Ovary (tissue), 9 donors: ENCODE measurements around the gene GADD45GIP1. TPM values are rescaled to one million over a fixed set of nuclear protein-coding genes. Genes with fewer than 3 reads are reported as not detected.

Source experiments
- DNase-seq, 5 donors: peaks; one replicate each; pipeline ENCODE4 v3.0.0-alpha.2; 2019 to 2020
- H3K27ac ChIP-seq, 2 donors: fragments of 200-600 bp; one replicate each; pipeline versions ENCODE4 v1.5.1 to v1.8.0; 2019 to 2022
- H3K27me3 ChIP-seq: fragments of 200-600 bp; one replicate; pipeline ENCODE4 v1.8.0; 2022
- H3K36me3 ChIP-seq: fragments of 200-600 bp; sonication (generic); one replicate; pipeline ENCODE4 v1.5.1; 2019
- H3K4me1 ChIP-seq: one replicate; pipeline ENCODE4 v1.8.1; 2013; ENCODE audit warnings: mild to moderate bottlenecking, moderate library complexity; ENCODE audit not compliant: insufficient read depth
- H3K4me3 ChIP-seq: fragments of 200-600 bp; sonication (generic); one replicate; pipeline ENCODE4 v1.5.1; 2017
- H3K9me3 ChIP-seq, 2 donors: fragments of 200-600 bp in 1 of 2; sonication (generic) in 1 of 2; one replicate each; pipeline versions ENCODE4 v1.5.1 to v1.8.1; 2013 to 2019; ENCODE audit warnings: mild to moderate bottlenecking in 1 of 2, moderate library complexity in 1 of 2
- EP300 ChIP-seq: sonication (generic); formaldehyde crosslinking; IDR thresholded peaks from one replicate; pipeline ENCODE4 v1.6.1; 2017; ENCODE audit warnings: antibody characterized with exemption
- POLR2A ChIP-seq: fragments of 450-650 bp; IDR thresholded peaks from one replicate; pipeline ENCODE4 v1.6.1; 2017; ENCODE audit warnings: antibody characterized with exemption, mild to moderate bottlenecking, moderate library complexity
- WGBS, 3 donors: extraction: QIAGEN DNeasy Blood & Tissue Kit in 1 of 3; methylation state at CpG; one replicate each; pipeline versions ENCODE4 v1.1.5 to v1.1.7; 2013 to 2017; 5-methylcytosine and 5-hydroxymethylcytosine counted together
- intact Hi-C, 4 donors: fragments of 100-400 bp; cut with DNase I; formaldehyde crosslinking; loops; one replicate each; pipeline versions ENCODE4 v1.11.0 to v1.15.1; 2022 to 2023
- polyA plus RNA-seq, 2 donors: library from polyadenylated mRNA; stranded (reverse); fragments of 200-250 nt in 1 of 2; fragments of 350-450 nt in 1 of 2; fragmentation: Illumina TruSeq in 1 of 2; extraction: RNeasy Lipid Tissue Mini Kit (QIAGEN cat#74804) in 1 of 2; gene quantifications; one replicate each; pipeline ENCODE4 v1.2.3, GENCODE V29; 2013 to 2014
- total RNA-seq, 7 donors: library from RNA; depleted of rRNA in 2 of 7; stranded (reverse); fragments of >200 nt in 2 of 7; fragmentation: NEBNext Ultra II Directional in 3 of 7; extraction: Animal tissue kit (Norgen Biotek cat#: 25700) in 3 of 7; gene quantifications; one replicate each; pipeline versions ENCODE4 v1.1.0 to v1.2.4, GENCODE V29; 2016 to 2023
- TF ChIP-seq, protein P1 (sequence below), 3 donors: fragments of 450-650 bp in 2 of 3; fragments of 200-600 bp in 1 of 3; IDR thresholded peaks; one replicate each; pipeline versions ENCODE4 v1.5.1 to v1.8.0; 2016 to 2022; ENCODE audit warnings: antibody characterized with exemption in 3 of 3, mild to moderate bottlenecking in 1 of 3
- donor health status: DM: no; HTN: no; CAD: no; lungs with moderate emphysema.
- donor health status: DM: no; HTN: no; CAD: no.
- donor health status: Bipolar disorder and iron deficiency.
- donor health status: DM: yes; HTN: yes; CAD: no.
- donor health status: DM: no; HTN: no; CAD: no.
- donor health status: DM: yes; HTN: yes; CAD: no.

GADD45GIP1 gene
- total and polyA plus RNA-seq, 9 donors: 1.8 to 57.7 (median 19.1) TPM

DNA sequence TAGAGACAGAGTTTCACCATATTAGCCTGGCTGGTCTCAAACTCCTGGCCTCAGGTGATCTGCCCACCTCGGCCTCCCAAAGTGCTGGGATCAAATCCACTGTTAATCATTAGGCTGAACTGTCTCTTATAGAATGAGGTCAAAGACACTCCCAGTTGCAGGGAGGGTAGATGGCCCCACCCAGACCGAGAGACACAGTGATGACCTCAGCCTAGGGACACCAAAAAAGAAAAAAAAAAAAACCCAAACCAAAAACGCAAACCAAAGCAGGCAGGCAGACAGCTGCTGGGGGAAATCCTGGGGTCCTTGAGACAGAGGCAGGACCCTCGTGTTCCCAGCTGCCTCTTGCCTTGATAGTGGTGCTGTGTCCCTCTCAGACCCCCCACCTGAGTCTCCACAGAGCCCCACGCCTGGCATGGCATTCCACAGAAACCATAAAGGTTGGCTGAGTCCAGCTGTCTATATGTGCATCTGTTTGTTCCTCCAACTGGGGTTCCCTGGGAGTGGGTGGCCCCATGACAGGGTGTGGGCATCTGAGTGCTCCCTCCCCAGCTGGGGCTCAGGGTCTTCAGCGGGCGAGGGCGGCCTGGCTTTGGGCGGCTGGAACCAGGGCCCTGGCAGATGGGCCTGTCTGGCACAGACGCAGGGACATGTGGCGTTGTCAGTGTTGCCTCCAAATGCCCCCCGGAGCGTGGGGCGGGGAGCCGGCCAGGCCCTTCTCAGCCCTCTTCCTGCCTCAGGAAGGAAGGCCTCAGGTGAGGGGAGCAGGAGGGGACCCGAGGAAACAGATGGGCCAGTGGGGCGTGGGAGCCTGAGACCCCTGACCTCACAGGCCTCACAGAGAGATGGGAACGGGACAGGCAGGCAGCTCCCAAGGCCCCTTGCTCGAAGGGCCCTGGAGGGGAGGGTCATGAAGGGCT is 17.5 kb upstream of the GADD45GIP1 start:
- Histone ChIP-seq H3K9me3 (no peaks in the 10 kb centered on the region), H3K36me3 (no peaks in the 10 kb centered on the region), H3K27me3 (no peaks in the 10 kb centered on the region), H3K4me3 (no peak overlapping the region), H3K4me1 (peaks cover 2% of the 10 kb centered on the region), H3K27ac (no peak overlapping the region)
- intact Hi-C loops: loop anchor here (5.0 to 10.0 kb wide), 3 partner anchors 288 to 620 kb away; no protein-coding TSS in a partner anchor
- DNase-seq: peak in 1 of 5 donors; percentile 34
- 65 to 70% (median 69%) methylated on average over 15 to 19 of the region's 19 CpGs for WGBS, 3 donors
- TF ChIP-seq POLR2A (no peak), EP300 (no peak)
- TF ChIP-seq, protein P1, sequence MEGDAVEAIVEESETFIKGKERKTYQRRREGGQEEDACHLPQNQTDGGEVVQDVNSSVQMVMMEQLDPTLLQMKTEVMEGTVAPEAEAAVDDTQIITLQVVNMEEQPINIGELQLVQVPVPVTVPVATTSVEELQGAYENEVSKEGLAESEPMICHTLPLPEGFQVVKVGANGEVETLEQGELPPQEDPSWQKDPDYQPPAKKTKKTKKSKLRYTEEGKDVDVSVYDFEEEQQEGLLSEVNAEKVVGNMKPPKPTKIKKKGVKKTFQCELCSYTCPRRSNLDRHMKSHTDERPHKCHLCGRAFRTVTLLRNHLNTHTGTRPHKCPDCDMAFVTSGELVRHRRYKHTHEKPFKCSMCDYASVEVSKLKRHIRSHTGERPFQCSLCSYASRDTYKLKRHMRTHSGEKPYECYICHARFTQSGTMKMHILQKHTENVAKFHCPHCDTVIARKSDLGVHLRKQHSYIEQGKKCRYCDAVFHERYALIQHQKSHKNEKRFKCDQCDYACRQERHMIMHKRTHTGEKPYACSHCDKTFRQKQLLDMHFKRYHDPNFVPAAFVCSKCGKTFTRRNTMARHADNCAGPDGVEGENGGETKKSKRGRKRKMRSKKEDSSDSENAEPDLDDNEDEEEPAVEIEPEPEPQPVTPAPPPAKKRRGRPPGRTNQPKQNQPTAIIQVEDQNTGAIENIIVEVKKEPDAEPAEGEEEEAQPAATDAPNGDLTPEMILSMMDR (IDR thresholded peaks at IDR 0.05): no peak

DNA sequence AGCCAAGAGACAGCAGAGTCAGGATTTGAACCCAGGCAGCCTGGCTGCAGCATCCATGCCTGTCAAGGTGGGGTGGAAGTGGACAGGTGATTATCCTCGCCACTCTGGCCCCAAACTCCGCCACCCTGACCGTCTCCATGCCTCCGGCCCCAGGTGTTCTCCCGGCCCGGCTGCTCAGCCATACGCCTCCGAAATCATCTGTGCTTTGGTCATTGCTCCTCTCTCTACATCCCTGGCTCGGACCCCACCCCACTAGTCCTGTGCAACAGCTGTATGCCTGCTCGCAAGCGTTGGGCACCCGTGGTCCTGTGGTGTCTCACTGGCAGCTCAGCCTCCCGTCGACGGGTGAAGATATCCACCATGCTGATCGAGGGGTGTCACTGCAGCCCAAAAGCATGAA is 16.2 kb upstream of the GADD45GIP1 start:
- intact Hi-C loops: loop anchor here in 2 of 4 donors (10.0 kb wide), 1 partner anchor 622 kb away; no protein-coding TSS in a partner anchor
- no peak overlapping the region for H3K4me3 ChIP-seq
- H3K27me3 ChIP-seq: no peaks in the 10 kb centered on the region
- TF ChIP-seq EP300 (no peak), POLR2A (no peak)
- TF ChIP-seq, protein P1 (IDR thresholded peaks at IDR 0.05): no peak
- H3K36me3 ChIP-seq: no peaks in the 10 kb centered on the region
- 80 to 86% (median 80%) methylated on average over 16 of the region's 16 CpGs for WGBS, 3 donors
- peaks cover 2% of the 10 kb centered on the region for H3K4me1 ChIP-seq
- no peaks in the 10 kb centered on the region for H3K9me3 ChIP-seq
- DNase-seq: no peak
- H3K27ac ChIP-seq: no peak overlapping the region

DNA sequence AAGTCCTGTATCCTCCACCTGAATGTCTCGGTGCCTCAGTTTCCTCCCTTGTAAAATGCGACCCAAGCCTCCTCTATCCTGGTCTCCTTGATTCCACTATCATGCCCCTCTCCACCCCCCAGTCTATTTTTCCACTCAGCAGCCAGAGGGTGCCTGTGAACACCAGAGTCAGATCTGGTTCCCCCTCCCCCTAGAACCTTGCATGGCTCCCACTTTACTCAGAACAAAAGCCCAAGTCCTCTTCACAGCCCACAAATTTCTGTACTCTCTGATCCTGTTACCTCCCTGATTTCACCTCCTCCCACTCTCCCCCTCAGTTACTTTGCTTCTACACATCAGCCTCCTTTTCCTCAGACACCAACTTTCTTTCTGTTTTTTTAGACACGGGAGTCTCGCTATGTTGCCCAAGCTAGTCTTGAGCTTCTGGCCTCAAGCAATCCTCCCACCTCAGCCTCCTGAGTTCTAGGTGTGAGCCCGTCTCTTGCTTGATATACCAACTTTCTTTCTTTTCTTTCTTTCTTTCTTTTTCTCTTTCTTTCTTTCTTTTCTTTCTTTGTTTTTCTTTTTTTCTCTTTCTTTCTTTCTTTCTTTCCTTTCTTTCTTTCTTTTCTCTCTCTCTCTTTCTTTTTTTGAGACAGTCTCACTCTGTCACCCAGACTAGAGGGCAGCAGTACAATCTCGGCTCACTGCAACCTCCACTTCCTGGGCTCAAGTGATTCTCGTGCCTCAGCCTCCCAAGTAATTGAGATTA is 13.2 kb upstream of the GADD45GIP1 start:
- no peak for TF ChIP-seq EP300
- TF ChIP-seq, protein P1 (IDR thresholded peaks at IDR 0.05): no peak
- DNase-seq: no peak
- intact Hi-C loops: loop anchor here in 2 of 4 donors (10.0 kb wide), 1 partner anchor 625 kb away; no protein-coding TSS in a partner anchor
- no peaks in the 10 kb centered on the region for H3K4me1 ChIP-seq
- 86 to 90% (median 87%) methylated on average over 7 of the region's 7 CpGs for WGBS, 3 donors
- H3K4me3 ChIP-seq: no peak overlapping the region
- no peaks in the 10 kb centered on the region for H3K27me3 ChIP-seq
- no peak overlapping the region for H3K27ac ChIP-seq
- no peaks in the 10 kb centered on the region for H3K36me3 ChIP-seq
- H3K9me3 ChIP-seq: no peaks in the 10 kb centered on the region

DNA sequence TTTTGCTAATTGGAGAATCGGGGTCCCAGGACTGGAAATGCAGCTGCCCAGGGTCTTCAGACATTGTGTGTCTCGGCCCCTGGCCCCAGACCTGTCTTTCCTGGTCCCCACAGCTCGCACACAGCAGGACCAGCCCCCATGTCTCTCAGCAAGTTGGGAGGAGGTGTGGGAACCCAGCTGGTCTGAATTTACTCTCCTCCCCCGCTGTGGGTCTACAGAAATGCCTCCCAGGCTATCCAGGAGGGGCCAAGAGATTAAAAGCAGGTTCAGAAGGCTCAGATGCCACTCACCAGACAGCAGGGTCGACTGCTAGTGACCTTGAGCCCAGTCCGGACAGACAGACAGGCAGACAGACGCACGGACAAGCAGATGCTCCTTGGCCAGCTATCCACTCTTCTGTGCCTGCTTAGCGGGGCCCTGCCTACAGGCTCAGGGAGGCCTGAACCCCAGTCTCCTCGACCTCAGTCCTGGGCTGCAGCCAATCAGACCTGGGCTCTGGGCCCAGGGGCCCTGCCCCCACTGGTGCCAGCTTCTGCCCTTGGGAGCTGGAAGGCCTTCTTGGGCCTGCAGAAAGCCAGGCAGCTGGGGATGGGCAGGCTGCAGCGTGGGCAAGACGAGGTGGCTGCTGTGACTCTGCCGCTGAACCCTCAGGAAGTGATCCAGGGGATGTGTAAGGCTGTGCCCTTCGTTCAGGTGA is 12.4 kb upstream of the GADD45GIP1 start, which contains the start of gene DAND5:
TSS of gene DAND5 (plus strand) at position 285 of the 697 bp plus-strand sequence. CDS start at position 370, 85 bp downstream.
- Histone ChIP-seq H3K36me3 (no peaks in the 10 kb centered on the region), H3K27ac (no peak within 1 kb of the TSS), H3K9me3 (no peaks in the 10 kb centered on the region), H3K27me3 (no peaks in the 10 kb centered on the region), H3K4me3 (no peak within 1 kb of the TSS), H3K4me1 (no peaks in the 10 kb centered on the region)
- intact Hi-C loops: no loop called here
- no peak for DNase-seq
- TF ChIP-seq, protein P1 (IDR thresholded peaks at IDR 0.05): no peak
- TF ChIP-seq EP300 (no peak), POLR2A (no peak)
- 36 to 49% (median 38%) methylated on average over 8 to 14 of the region's 14 CpGs for WGBS, 3 donors
